Gastroesophageal sphincter (tissue), 3 donors: ENCODE data around the gene DIP2C.

Source experiments
- POLR2A ChIP-seq, 2 donors: fragments of 450-650 bp; IDR thresholded peaks; one replicate each; pipeline ENCODE4 v1.6.1; 2017; ENCODE audit warnings: antibody characterized with exemption in 2 of 2, mild to moderate bottlenecking in 2 of 2, moderate library complexity in 1 of 2
- POLR2AphosphoS5 ChIP-seq: sonication (generic); formaldehyde crosslinking; IDR thresholded peaks from one replicate; pipeline ENCODE4 v1.6.1; 2017; ENCODE audit warnings: antibody characterized with exemption
- TF ChIP-seq, protein P1 (sequence below), 4 experiments: fragments of 200-600 bp in 2 of 4; fragments of 450-650 bp in 2 of 4; sonication (generic) in 1 of 4; IDR thresholded peaks; one replicate each; pipeline ENCODE4 v1.5.1; 2017 to 2019; ENCODE audit warnings: antibody characterized with exemption in 4 of 4, mild to moderate bottlenecking in 2 of 4, moderate library complexity in 2 of 4

DNA sequence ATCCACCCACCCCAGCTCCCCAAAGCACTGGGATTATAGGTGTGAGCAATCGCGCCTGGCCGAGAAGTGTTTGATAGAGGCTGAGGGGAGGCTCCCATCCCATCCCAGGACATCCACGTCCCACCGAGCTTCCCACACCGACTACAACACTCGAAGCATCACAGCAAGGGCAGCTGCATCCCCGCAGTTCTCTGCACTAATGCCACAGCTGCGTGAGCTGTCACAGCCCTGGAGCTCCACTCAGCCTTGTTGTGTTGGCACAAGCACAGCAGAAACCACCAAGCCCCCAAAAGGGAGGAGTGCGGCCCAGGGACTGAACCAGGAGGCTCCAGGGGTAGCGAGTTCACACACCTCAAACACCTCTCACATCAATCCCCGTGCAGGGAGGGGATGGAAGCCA lies 121.6 kb downstream of the DIP2C start:
- TF ChIP-seq, protein P1, sequence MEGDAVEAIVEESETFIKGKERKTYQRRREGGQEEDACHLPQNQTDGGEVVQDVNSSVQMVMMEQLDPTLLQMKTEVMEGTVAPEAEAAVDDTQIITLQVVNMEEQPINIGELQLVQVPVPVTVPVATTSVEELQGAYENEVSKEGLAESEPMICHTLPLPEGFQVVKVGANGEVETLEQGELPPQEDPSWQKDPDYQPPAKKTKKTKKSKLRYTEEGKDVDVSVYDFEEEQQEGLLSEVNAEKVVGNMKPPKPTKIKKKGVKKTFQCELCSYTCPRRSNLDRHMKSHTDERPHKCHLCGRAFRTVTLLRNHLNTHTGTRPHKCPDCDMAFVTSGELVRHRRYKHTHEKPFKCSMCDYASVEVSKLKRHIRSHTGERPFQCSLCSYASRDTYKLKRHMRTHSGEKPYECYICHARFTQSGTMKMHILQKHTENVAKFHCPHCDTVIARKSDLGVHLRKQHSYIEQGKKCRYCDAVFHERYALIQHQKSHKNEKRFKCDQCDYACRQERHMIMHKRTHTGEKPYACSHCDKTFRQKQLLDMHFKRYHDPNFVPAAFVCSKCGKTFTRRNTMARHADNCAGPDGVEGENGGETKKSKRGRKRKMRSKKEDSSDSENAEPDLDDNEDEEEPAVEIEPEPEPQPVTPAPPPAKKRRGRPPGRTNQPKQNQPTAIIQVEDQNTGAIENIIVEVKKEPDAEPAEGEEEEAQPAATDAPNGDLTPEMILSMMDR (IDR thresholded peaks at IDR 0.05), result no peak
- no peak for TF ChIP-seq POLR2A (IDR thresholded peaks at IDR 0.05)
- TF ChIP-seq POLR2AphosphoS5, result no peak
